CD14-positive monocyte (primary cell): ENCODE data around the gene ELOVL6. TPM values are rescaled to one million over a fixed set of nuclear protein-coding genes. Genes with fewer than 3 reads are reported as not detected.

ENCODE experiments used
- DNase-seq, 3 donors: peaks; one replicate each; pipeline ENCODE4 v3.0.0-alpha.2; 2011 to 2022
- H2AFZ ChIP-seq: 2 replicates; pipeline ENCODE4 v1.6.0; 2012; ENCODE audit warnings: mild to moderate bottlenecking, low read depth, low read length, inconsistent platforms; ENCODE audit not compliant: insufficient read depth, poor library complexity, severe bottlenecking
- H3K27ac ChIP-seq, 2 donors: 1 replicate in 1 of 2; 2 replicates in 1 of 2; pipeline ENCODE4 v1.5.1; 2012 to 2013; ENCODE audit warnings: low read length in 2 of 2, control low read depth in 1 of 2, inconsistent platforms in 1 of 2, low read depth in 1 of 2, mild to moderate bottlenecking in 1 of 2
- H3K27me3 ChIP-seq, 2 donors: one replicate each; pipeline versions ENCODE4 v1.6.0 to v1.6.1; 2011 to 2013; ENCODE audit warnings: low read length in 2 of 2; ENCODE audit not compliant: control insufficient read depth in 2 of 2, insufficient read depth in 2 of 2
- H3K36me3 ChIP-seq, 2 donors: replicated peaks in 1 of 2; 1 replicate in 1 of 2; 2 replicates in 1 of 2; pipeline versions ENCODE4 v1.5.1 to v1.6.1; 2012 to 2013; ENCODE audit warnings: low read length in 2 of 2, control low read depth in 1 of 2, inconsistent platforms in 1 of 2, mild to moderate bottlenecking in 1 of 2; ENCODE audit not compliant: insufficient read depth in 2 of 2, control insufficient read depth in 1 of 2
- H3K4me1 ChIP-seq, 2 donors: 1 replicate in 1 of 2; 2 replicates in 1 of 2; pipeline versions ENCODE4 v1.5.1 to v1.6.1; 2012 to 2013; ENCODE audit warnings: low read length in 2 of 2, control low read depth in 1 of 2, inconsistent platforms in 1 of 2, mild to moderate bottlenecking in 1 of 2, moderate library complexity in 1 of 2; ENCODE audit not compliant: insufficient read depth in 2 of 2, control insufficient read depth in 1 of 2
- H3K4me2 ChIP-seq: replicated peaks from 2 replicates; pipeline ENCODE3; 2012; ENCODE audit warnings: low read length, moderate library complexity, mild to moderate bottlenecking; ENCODE audit not compliant: poor library complexity, severe bottlenecking; ENCODE audit errors: extremely low read depth
- H3K4me3 ChIP-seq, 3 experiments: fragments of 200-600 bp in 1 of 3; sonication (generic) in 1 of 3; replicated peaks in 1 of 3; 1 replicate in 2 of 3; 2 replicates in 1 of 3; pipeline ENCODE4 v1.5.1; 2011 to 2013; ENCODE audit warnings: low read length in 3 of 3, mild to moderate bottlenecking in 3 of 3, control low read depth in 2 of 3, low read depth in 2 of 3, inconsistent platforms in 1 of 3, moderate library complexity in 1 of 3
- H3K79me2 ChIP-seq: 2 replicates; pipeline ENCODE4 v1.6.0; 2012; ENCODE audit warnings: mild to moderate bottlenecking, control low read depth, inconsistent platforms, low read length, moderate library complexity; ENCODE audit not compliant: insufficient read depth
- H3K9ac ChIP-seq: 2 replicates; pipeline ENCODE4 v1.6.0; 2017; ENCODE audit warnings: low read length, mild to moderate bottlenecking; ENCODE audit not compliant: insufficient read depth, poor library complexity, severe bottlenecking
- H3K9me3 ChIP-seq, 2 donors: replicated peaks in 1 of 2; 1 replicate in 1 of 2; 2 replicates in 1 of 2; pipeline versions ENCODE4 v1.5.1 to v1.6.1; 2012 to 2013; ENCODE audit warnings: low read length in 2 of 2, control low read depth in 1 of 2; ENCODE audit not compliant: control insufficient read depth in 1 of 2, insufficient read depth in 1 of 2
- H4K20me1 ChIP-seq: 2 replicates; pipeline ENCODE4 v1.6.0; 2012; ENCODE audit warnings: mild to moderate bottlenecking, low read length, control low read depth, moderate library complexity; ENCODE audit not compliant: insufficient read depth
- H3K27ac Mint-ChIP-seq, 7 donors: one replicate each; pipeline ENCODE4 v1.8.0; 2020; ENCODE audit warnings: mild to moderate bottlenecking in 7 of 7, mixed read lengths in 7 of 7, moderate library complexity in 6 of 7, inconsistent platforms in 2 of 7
- H3K27me3 Mint-ChIP-seq, 3 donors: one replicate each; pipeline ENCODE4 v1.8.0; 2021 to 2022; ENCODE audit warnings: low read depth in 3 of 3, mild to moderate bottlenecking in 3 of 3, mixed read lengths in 3 of 3, moderate library complexity in 3 of 3, inconsistent platforms in 1 of 3
- H3K36me3 Mint-ChIP-seq, 2 donors: one replicate each; pipeline ENCODE4 v1.8.0; 2020; ENCODE audit warnings: mixed read lengths in 2 of 2, inconsistent platforms in 1 of 2, mild to moderate bottlenecking in 1 of 2
- H3K4me1 Mint-ChIP-seq: one replicate; pipeline ENCODE4 v1.8.0; 2020; ENCODE audit warnings: mild to moderate bottlenecking, mixed read lengths
- H3K4me3 Mint-ChIP-seq, 2 donors: one replicate each; pipeline ENCODE4 v1.8.0; 2020; ENCODE audit warnings: mild to moderate bottlenecking in 2 of 2, mixed read lengths in 2 of 2, moderate library complexity in 1 of 2
- H3K9me3 Mint-ChIP-seq, 7 donors: one replicate each; pipeline ENCODE4 v1.8.0; 2020 to 2022; ENCODE audit warnings: mixed read lengths in 7 of 7, mild to moderate bottlenecking in 6 of 7, moderate library complexity in 6 of 7, inconsistent platforms in 2 of 7
- WGBS: methylation state at CpG from one replicate; pipeline ENCODE4 v1.1.5; 2013; ENCODE audit warnings: missing lambda C conversion rate; ENCODE audit not compliant: insufficient coverage; 5-methylcytosine and 5-hydroxymethylcytosine counted together
- intact Hi-C, 2 donors: fragments of 100-400 bp; cut with micrococcal nuclease; formaldehyde crosslinking; loops; one replicate each; pipeline versions ENCODE4 v1.15.0 to v1.15.1; 2023
- polyA plus RNA-seq, 3 donors: library from polyadenylated mRNA; depleted of rRNA in 1 of 3; unstranded in 2 of 3; stranded (reverse) in 1 of 3; fragments of 300-500 nt in 2 of 3; fragments of >200 nt in 1 of 3; fragmentation: Illumina TruSeq in 2 of 3; gene quantifications; 1 replicate in 2 of 3; 2 replicates in 1 of 3; pipeline ENCODE4 v1.2.3, GENCODE V29; 2012 to 2021
- TF ChIP-seq, protein P1 (sequence below): fragments of 200-600 bp; IDR thresholded peaks from one replicate; pipeline ENCODE4 v1.8.0; 2022; ENCODE audit warnings: antibody characterized with exemption, mild to moderate bottlenecking

Gene ELOVL6
- polyA plus RNA-seq, 3 donors, result 0.11 to 0.19 TPM; not detected in 1

DNA sequence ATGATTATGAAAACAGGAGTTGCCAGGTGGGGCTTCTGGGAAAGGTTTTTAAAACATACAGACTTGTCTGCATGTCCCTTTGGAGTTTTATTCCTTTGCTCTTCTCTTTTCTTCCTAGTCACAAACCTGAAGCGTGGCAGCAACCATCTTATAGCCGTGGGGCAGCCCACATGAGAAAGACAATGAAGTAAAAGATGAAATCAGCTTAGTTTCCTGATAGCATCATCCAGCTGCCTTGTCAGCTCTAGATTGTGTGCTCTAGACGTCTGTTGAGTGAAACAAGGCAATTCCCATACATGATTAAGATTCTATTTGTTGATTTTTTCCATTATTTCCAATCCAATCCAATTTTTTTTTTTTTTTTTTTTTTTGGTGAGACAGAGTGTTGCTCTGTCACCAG, 68.9 kb downstream of the ELOVL6 start:
- no peak for DNase-seq
- Mint-ChIP-seq H3K9me3 (peaks cover 0 to 1% (median 0%) of the 10 kb centered on the region in 7 donors), H3K36me3 (no peaks in the 10 kb centered on the region), H3K27me3 (peaks cover 0 to 2% (median 0%) of the 10 kb centered on the region in 3 donors), H3K27ac (no peak overlapping the region), H3K4me3 (no peak overlapping the region), H3K4me1 (no peaks in the 10 kb centered on the region)
- TF ChIP-seq, protein P1, sequence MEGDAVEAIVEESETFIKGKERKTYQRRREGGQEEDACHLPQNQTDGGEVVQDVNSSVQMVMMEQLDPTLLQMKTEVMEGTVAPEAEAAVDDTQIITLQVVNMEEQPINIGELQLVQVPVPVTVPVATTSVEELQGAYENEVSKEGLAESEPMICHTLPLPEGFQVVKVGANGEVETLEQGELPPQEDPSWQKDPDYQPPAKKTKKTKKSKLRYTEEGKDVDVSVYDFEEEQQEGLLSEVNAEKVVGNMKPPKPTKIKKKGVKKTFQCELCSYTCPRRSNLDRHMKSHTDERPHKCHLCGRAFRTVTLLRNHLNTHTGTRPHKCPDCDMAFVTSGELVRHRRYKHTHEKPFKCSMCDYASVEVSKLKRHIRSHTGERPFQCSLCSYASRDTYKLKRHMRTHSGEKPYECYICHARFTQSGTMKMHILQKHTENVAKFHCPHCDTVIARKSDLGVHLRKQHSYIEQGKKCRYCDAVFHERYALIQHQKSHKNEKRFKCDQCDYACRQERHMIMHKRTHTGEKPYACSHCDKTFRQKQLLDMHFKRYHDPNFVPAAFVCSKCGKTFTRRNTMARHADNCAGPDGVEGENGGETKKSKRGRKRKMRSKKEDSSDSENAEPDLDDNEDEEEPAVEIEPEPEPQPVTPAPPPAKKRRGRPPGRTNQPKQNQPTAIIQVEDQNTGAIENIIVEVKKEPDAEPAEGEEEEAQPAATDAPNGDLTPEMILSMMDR, result no peak
- Histone ChIP-seq H3K9me3 (no peaks in the 10 kb centered on the region), H4K20me1 (no peaks in the 10 kb centered on the region), H3K79me2 (no peaks in the 10 kb centered on the region), H3K27ac (no peak overlapping the region), H3K4me2 (no peak overlapping the region), H3K36me3 (no peaks in the 10 kb centered on the region), H3K4me3 (no peak overlapping the region), H3K9ac (no peak overlapping the region), H2AFZ (no peak overlapping the region), H3K27me3 (no peaks in the 10 kb centered on the region), H3K4me1 (no peaks in the 10 kb centered on the region)
- intact Hi-C loops, result no loop called here
- no CpG with 5 or more reads among the region's 3 CpGs for WGBS

DNA sequence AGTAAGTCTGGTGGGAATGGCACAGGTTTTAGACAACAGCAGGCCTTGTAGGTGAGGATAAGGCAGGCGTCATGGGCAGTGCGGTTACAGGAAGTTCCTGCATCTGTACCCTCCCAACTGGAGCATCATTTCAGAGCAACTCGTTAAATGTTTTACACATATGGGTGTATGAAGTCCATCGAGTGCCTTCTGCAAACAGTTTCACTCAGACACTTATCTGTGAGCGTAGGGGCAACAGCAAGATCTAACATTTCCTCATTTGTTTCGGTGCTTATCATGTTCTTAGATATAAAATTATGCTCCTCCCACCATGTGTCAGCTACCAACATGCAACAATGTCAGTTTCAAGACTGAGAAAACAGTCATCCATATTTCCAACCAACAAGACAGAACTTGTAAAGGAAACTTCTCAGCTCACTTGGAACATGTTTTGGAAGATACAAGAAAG, 69.9 kb downstream of the ELOVL6 start:
- WGBS, result 91% methylated on average over 4 of the region's 6 CpGs
- TF ChIP-seq, protein P1, result no peak
- no peak overlapping the region for H3K27ac ChIP-seq
- Mint-ChIP-seq H3K27ac (no peak overlapping the region), H3K27me3 (peaks cover 0 to 2% (median 0%) of the 10 kb centered on the region in 3 donors), H3K4me3 (no peak overlapping the region), H3K36me3 (no peaks in the 10 kb centered on the region), H3K9me3 (peaks cover 0 to 1% (median 0%) of the 10 kb centered on the region in 7 donors), H3K4me1 (no peaks in the 10 kb centered on the region)
- H3K36me3 ChIP-seq, result no peaks in the 10 kb centered on the region
- H4K20me1 ChIP-seq, result no peaks in the 10 kb centered on the region
- no peak for DNase-seq
- no peaks in the 10 kb centered on the region for H3K27me3 ChIP-seq
- no peak overlapping the region for H3K9ac ChIP-seq
- intact Hi-C loops, result no loop called here
- no peak overlapping the region for H3K4me2 ChIP-seq
- no peaks in the 10 kb centered on the region for H3K4me1 ChIP-seq
- no peaks in the 10 kb centered on the region for H3K9me3 ChIP-seq
- no peak overlapping the region for H3K4me3 ChIP-seq
- no peak overlapping the region for H2AFZ ChIP-seq
- no peaks in the 10 kb centered on the region for H3K79me2 ChIP-seq
